SHP77 (cell line): Measurements from ENCODE around the gene HKDC1.

Experiments used
- DNase-seq, 2 experiments: peaks; one replicate each; lab custom pipeline; 2025; lab: John Stamatoyannopoulos, UW

Gene HKDC1

GRCh38 chr10:69215405-69216171 is 4.5 kb upstream of the HKDC1 start:
- no peak for DNase-seq

- no peak for DNase-seq
These were observed 3.5 kb upstream of the HKDC1 start for GRCh38 chr10:69216577-69217118.

DNA sequence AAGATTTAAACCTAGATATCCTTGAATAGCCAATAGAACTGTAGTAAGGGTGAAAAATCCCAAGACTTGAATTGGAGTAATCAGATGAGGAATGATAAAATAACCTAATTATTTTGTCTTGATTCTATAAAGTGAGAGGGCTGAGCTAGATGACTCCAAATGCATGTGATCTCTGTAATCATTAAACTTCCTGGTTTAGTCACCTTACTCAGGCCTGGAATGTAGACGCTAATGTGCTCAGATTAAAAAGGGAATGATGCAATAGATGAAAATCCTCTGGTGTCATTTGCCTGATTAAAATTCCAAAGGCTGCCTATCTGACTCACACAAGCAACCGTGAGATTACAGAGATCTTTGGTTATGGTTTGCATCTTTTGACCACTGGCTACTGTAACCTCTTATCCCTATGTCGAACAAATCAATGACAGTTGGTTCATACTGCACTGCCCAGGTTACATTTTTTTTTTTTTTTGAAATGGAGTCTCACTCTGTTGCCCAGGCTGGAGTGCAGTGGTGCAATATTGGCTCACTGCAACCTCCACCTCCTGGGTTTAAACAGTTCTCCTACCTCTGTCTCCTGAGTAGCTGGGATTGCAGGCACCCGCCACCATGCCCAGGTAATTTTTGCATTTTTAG is 2.9 kb upstream of the HKDC1 start:
- no peak for DNase-seq

GRCh38 chr10:69218831-69219230 is 1.3 kb upstream of the HKDC1 start:
- DNase-seq, result no peak

GRCh38 chr10:69220507-69220906 is 375 bp downstream of the HKDC1 start:
- no peak for DNase-seq

GRCh38 chr10:69222157-69223027 is 2.3 kb downstream of the HKDC1 start:
- DNase-seq, result peak in 1 of 2 experiments; percentile 13

DNA sequence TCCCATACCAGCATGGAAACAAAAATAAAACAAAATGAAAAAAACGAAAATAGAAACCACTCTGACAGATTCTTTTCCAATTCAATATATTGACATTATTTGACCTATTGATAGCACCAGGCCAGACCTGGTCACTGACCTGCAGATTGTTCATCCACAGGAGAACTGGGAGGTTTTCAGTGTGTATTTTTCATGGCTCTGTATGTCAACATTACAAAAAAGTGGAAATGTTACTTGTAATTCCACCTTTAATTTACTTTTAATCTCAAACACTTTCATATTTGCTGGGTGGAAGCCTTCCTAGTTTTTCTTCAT is 2.9 kb downstream of the HKDC1 start:
- no peak for DNase-seq

- DNase-seq, result no peak
These were observed 4.9 kb downstream of the HKDC1 start for GRCh38 chr10:69224862-69225657.

GRCh38 chr10:69225681-69226080 is 5.5 kb downstream of the HKDC1 start:
- DNase-seq, result no peak

- no peak for DNase-seq
These were observed 6.9 kb downstream of the HKDC1 start for GRCh38 chr10:69226919-69227450.

GRCh38 chr10:69228151-69228550 is 8.0 kb downstream of the HKDC1 start:
- DNase-seq, result no peak

GRCh38 chr10:69229616-69229916 is 9.4 kb downstream of the HKDC1 start:
- no peak for DNase-seq

DNA sequence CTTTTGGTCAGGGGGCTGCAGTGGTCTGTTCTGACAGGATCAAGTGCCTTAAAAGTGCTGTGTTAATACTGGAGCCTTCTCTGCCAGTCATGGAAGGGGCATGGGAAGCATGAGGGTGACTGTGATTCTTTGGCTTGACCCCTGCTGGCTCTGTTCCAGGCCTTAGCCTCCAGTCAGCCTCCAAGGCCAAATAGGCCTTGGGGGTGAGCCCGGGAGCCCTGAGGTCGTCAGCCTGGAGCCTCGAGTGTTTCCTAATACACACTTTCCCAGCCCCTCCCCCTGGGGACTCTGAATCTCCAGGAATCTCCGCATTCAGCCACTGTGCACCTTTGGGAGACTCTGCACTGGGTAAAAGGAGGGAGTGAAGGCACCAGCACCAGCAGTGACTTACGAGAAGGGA is 10.0 kb downstream of the HKDC1 start:
- no peak for DNase-seq

GRCh38 chr10:69232252-69232651 is 12.1 kb downstream of the HKDC1 start:
- no peak for DNase-seq

DNA sequence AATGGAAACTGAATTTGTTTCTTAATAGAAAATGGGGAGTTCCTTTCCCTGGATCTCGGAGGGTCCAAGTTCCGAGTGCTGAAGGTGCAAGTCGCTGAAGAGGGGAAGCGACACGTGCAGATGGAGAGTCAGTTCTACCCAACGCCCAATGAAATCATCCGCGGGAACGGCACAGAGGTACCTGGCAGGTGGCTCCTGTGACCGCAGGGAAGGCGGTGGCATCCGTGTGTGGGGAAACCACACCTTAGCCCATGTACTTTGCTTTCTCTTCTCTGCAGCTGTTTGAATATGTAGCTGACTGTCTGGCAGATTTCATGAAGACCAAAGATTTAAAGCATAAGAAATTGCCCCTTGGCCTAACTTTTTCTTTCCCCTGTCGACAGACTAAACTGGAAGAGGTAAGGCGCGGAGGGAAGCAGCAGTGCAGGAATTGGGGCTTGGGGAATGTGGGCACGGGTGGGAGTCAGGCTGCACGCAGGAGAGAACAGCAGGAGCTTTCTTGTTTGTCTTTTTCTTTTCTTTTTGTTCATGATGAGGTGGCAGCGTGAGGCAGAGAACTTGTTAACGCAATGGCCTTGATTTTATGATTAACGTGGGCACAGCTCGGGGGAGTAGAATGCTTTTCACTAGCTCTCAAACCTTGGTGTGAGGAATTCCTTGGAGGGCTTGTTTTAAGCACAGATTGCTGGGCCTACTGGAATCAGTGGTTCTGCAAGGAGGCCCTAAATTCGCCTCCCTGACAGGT is 12.8 kb downstream of the HKDC1 start:
- no peak for DNase-seq

- DNase-seq, result no peak
These were observed 14.3 kb downstream of the HKDC1 start for GRCh38 chr10:69234447-69234846.

DNA sequence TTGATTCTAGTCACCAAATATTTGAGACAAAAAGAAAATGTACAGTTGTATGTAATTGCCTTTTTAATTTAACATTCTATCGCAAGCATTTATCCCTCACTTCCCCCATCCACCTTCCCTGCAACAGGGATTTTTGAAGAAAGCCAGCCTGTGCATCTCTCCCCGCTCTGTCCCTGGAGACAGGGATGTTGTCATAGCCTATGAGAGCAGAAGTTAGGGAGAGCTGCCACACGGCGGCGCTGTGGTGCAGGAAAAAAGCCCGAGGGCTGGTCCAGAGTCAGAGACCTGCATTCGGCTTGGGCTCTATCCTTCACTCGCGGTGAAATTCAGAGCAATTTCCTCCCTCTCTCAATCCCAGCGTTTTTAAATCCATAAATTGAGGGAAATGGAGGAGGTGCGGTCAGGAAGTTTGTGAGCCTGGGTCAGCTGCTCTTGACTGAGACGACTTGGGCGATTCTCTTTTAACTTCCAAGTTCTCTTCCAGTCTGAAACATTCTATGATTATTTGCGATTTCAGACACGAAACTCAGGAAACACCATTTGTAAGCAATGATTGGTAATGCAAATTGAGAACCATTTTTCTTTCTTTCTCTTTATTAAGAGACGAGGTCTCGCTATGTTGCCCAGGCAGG is 17.5 kb downstream of the HKDC1 start:
- DNase-seq, result peak; percentile 2 to 22

- DNase-seq, result no peak
These were observed 19.0 kb downstream of the HKDC1 start for GRCh38 chr10:69239136-69239535.

- DNase-seq, result no peak
These were observed 19.8 kb downstream of the HKDC1 start for GRCh38 chr10:69239816-69240434.

DNA sequence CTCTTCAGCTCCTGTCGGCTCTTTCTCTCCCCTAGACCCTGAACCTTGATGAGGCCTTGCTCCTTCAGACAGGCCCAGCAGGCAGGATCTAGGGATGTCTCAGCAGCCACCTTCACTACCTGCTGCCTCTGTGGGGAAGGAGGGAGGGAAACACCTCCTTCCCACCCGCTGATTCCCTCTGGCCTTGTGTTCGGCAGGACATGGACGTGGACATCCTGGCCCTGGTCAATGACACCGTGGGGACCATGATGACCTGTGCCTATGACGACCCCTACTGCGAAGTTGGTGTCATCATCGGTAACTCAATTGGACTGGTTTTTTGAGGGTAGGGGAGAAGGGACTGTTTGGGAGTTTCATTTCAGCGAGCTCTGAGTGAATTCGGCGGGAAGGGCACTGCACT is 20.3 kb downstream of the HKDC1 start:
- DNase-seq, result no peak
